Caco-2 (cell line): ENCODE data around the gene PRDM10. TPM values are rescaled to one million over a fixed set of nuclear protein-coding genes. Genes with fewer than 3 reads are reported as not detected.
A peak's percentile ranks its signal among the peaks of the same experiment; 100 is the strongest.
"Not testable (repeated sequence)": the region's sequence is repeated elsewhere in the genome, so short reads cannot be mapped to it uniquely, and the experiment has no call there.

Experiments
- BruUV-seq: library from RNA; stranded (reverse); fragments of 400-500 nt; replicated peaks from 2 replicates; lab custom pipeline; 2021; lab: Mats Ljungman, UMichigan
- CTCF ChIA-PET: fragments of 300-600 bp; sonication (Branson Sonifier 250); formaldehyde crosslinking; loops from one replicate; lab custom pipeline; 2022; ENCODE audit warnings: antibody characterized with exemption; lab: Charles Lee
- POLR2A ChIA-PET: fragments of 300-600 bp; sonication (Branson Sonifier 250); formaldehyde crosslinking; loops from one replicate; lab custom pipeline; 2022; ENCODE audit warnings: antibody characterized with exemption; lab: Charles Lee
- DNase-seq, 2 experiments: peaks; one replicate each; pipeline versions ENCODE4 v3.0.0 to v3.0.0-alpha.2; 2020 to 2022
- H3K27me3 ChIP-seq: replicated peaks from 2 replicates; pipeline ENCODE4 v1.6.0; 2011; ENCODE audit warnings: low read length; ENCODE audit not compliant: control insufficient read depth, insufficient read depth
- H3K36me3 ChIP-seq: 2 replicates; pipeline ENCODE4 v1.5.1; 2011; ENCODE audit warnings: low read length; ENCODE audit not compliant: control insufficient read depth, insufficient read depth
- H3K4me1 ChIP-seq: fragments of 250-450 bp; sonication (Bioruptor Pico); 2 replicates; pipeline ENCODE4 v1.5.1; 2020; ENCODE audit warnings: mild to moderate bottlenecking
- H3K4me3 ChIP-seq: 2 replicates; pipeline ENCODE4 v1.5.1; 2011; ENCODE audit warnings: low read depth, mild to moderate bottlenecking, control low read depth, low read length
- H3K9me3 ChIP-seq: fragments of 250-450 bp; sonication (Bioruptor Pico); 2 replicates; pipeline ENCODE4 v1.5.1; 2020; ENCODE audit warnings: mild to moderate bottlenecking, moderate library complexity
- H3K27ac Mint-ChIP-seq: one replicate; pipeline ENCODE4 v1.8.0; 2022; ENCODE audit warnings: mixed read lengths; ENCODE audit not compliant: unreplicated experiment
- H3K27me3 Mint-ChIP-seq: one replicate; pipeline ENCODE4 v1.8.0; 2022; ENCODE audit warnings: mixed read lengths; ENCODE audit not compliant: insufficient read depth, unreplicated experiment
- H3K36me3 Mint-ChIP-seq: one replicate; pipeline ENCODE4 v1.8.0; 2022; ENCODE audit warnings: mild to moderate bottlenecking, mixed read lengths; ENCODE audit not compliant: insufficient read depth, unreplicated experiment
- H3K4me1 Mint-ChIP-seq: one replicate; pipeline ENCODE4 v1.8.0; 2022; ENCODE audit warnings: low read depth, mixed read lengths; ENCODE audit not compliant: unreplicated experiment
- H3K4me3 Mint-ChIP-seq: one replicate; pipeline ENCODE4 v1.8.0; 2022; ENCODE audit warnings: mild to moderate bottlenecking, moderate library complexity, mixed read lengths; ENCODE audit not compliant: unreplicated experiment
- H3K9me3 Mint-ChIP-seq: one replicate; pipeline ENCODE4 v1.8.0; 2022; ENCODE audit warnings: mixed read lengths; ENCODE audit not compliant: unreplicated experiment
- CTCF ChIP-seq, 2 experiments: fragments of 200-600 bp in 1 of 2; IDR thresholded peaks; 1 replicate in 1 of 2; 2 replicates in 1 of 2; pipeline versions ENCODE4 v1.5.1 to v1.8.0; 2011 to 2022; ENCODE audit warnings: antibody characterized with exemption in 1 of 2, control low read depth in 1 of 2, inconsistent platforms in 1 of 2, low read depth in 1 of 2, low read length in 1 of 2, mild to moderate bottlenecking in 1 of 2, moderate library complexity in 1 of 2; ENCODE audit not compliant: insufficient read depth in 1 of 2, severe bottlenecking in 1 of 2, unreplicated experiment in 1 of 2
- intact Hi-C: fragments of 100-400 bp; cut with micrococcal nuclease; formaldehyde crosslinking; loops from one replicate; pipeline ENCODE4 v1.10.0; 2022; ENCODE audit not compliant: unreplicated experiment
- total RNA-seq: library from RNA; stranded (reverse); gene quantifications from 2 replicates; pipeline ENCODE4 v1.2.3, GENCODE V29; 2022

The PRDM10 gene
- total RNA-seq, 1 experiment from 2014 or later = 11.8 TPM

GRCh38 chr11:130020323-130020722, 17.7 kb upstream of the PRDM10 start:
- H3K4me1 ChIP-seq = peaks cover 48% of the 10 kb centered on the region
- TF ChIP-seq CTCF (IDR thresholded peaks at IDR 0.05; ENCODE audit: insufficient read depth in 1 of 2, low read depth in 1 of 2, low read length in 1 of 2, severe bottlenecking in 1 of 2, unreplicated experiment in 1 of 2) = no peak
- CTCF ChIA-PET = interaction anchor here (1.0 kb wide), 1 partner anchor 17 kb away, joined by 5 read pairs; no protein-coding TSS in a partner anchor
- H3K36me3 ChIP-seq = no peaks in the 10 kb centered on the region
- DNase-seq = peak in 1 of 2 experiments; percentile 47
- H3K36me3 Mint-ChIP-seq = peaks cover 7% of the 10 kb centered on the region
- no peaks in the 10 kb centered on the region for H3K27me3 ChIP-seq
- no peak overlapping the region for H3K4me3 ChIP-seq
- H3K4me1 Mint-ChIP-seq = peaks cover 42% of the 10 kb centered on the region
- H3K4me3 Mint-ChIP-seq = no peak overlapping the region
- H3K27ac Mint-ChIP-seq = peak overlapping the region; percentile 69
- peaks cover 21% of the 10 kb centered on the region for H3K9me3 Mint-ChIP-seq
- H3K27me3 Mint-ChIP-seq = no peaks in the 10 kb centered on the region
- intact Hi-C loops = no loop called here
- POLR2A ChIA-PET = interaction anchor here (0.5 kb wide), 1 partner anchor 18 kb away, joined by 5 read pairs; the partner anchor contains the start of gene PRDM10
- BruUV-seq = no TSS peak
- peaks cover 9% of the 10 kb centered on the region for H3K9me3 ChIP-seq

- H3K4me1 Mint-ChIP-seq = peaks cover 20% of the 10 kb centered on the region
- CTCF ChIA-PET, H3K27ac Mint-ChIP-seq, H3K27me3 ChIP-seq, H3K36me3 ChIP-seq, H3K27me3 Mint-ChIP-seq, intact Hi-C loops, H3K9me3 ChIP-seq, DNase-seq, BruUV-seq, POLR2A ChIA-PET, H3K4me3 ChIP-seq, H3K4me3 Mint-ChIP-seq, H3K36me3 Mint-ChIP-seq: not testable (repeated sequence)
- H3K9me3 Mint-ChIP-seq = peaks cover 21% of the 10 kb centered on the region
- H3K4me1 ChIP-seq = peaks cover 13% of the 10 kb centered on the region
These were observed 13.2 kb upstream of the PRDM10 start for GRCh38 chr11:130015846-130016245.

GRCh38 chr11:130008326-130008725, 5.7 kb upstream of the PRDM10 start:
- Mint-ChIP-seq H3K27me3 (no peaks in the 10 kb centered on the region), H3K4me1 (peaks cover 7% of the 10 kb centered on the region)

More at GRCh38 chr11:130008326-130008725, 5.7 kb upstream of the PRDM10 start:
- ChIA-PET CTCF (no interaction called here), POLR2A (no interaction called here)
- H3K4me3 ChIP-seq = no peak overlapping the region
- no peaks in the 10 kb centered on the region for H3K9me3 ChIP-seq
- DNase-seq = no peak
- Mint-ChIP-seq H3K27ac (no peak overlapping the region), H3K36me3 (no peaks in the 10 kb centered on the region), H3K9me3 (peaks cover 24% of the 10 kb centered on the region), H3K4me3 (no peak overlapping the region)
- H3K27me3 ChIP-seq = no peaks in the 10 kb centered on the region
- TF ChIP-seq CTCF (IDR thresholded peaks at IDR 0.05; ENCODE audit: insufficient read depth in 1 of 2, low read depth in 1 of 2, low read length in 1 of 2, severe bottlenecking in 1 of 2, unreplicated experiment in 1 of 2) = no peak
- intact Hi-C loops = no loop called here
- BruUV-seq = no TSS peak
- H3K36me3 ChIP-seq = no peaks in the 10 kb centered on the region
- H3K4me1 ChIP-seq = peaks cover 17% of the 10 kb centered on the region; the same call in 1 of the 2 replicates
